Measurements from ENCODE around the gene PIGV.
A peak's percentile ranks its signal among the peaks of the same experiment; 100 is the strongest.

Gene PIGV

GRCh38 chr1:26781206-26781825 is 6.4 kb upstream of the PIGV start:
- DNase-seq (ENCODE audit: low read depth in 2 of 2) = no peak
- H3K4me3 ChIP-seq (replicated peaks in 1 of 2; ENCODE audit: low read depth in 2 of 2, low read length in 2 of 2) = no peak overlapping the region
- TF ChIP-seq CTCF (IDR thresholded peaks at IDR 0.05; ENCODE audit: low read depth, low read length) = no peak

GRCh38 chr1:26782521-26783212 is 5.1 kb upstream of the PIGV start:
- DNase-seq (ENCODE audit: low read depth in 2 of 2) = no peak
- H3K4me3 ChIP-seq (replicated peaks in 1 of 2; ENCODE audit: low read depth in 2 of 2, low read length in 2 of 2) = no peak overlapping the region
- TF ChIP-seq CTCF (IDR thresholded peaks at IDR 0.05; ENCODE audit: low read depth, low read length) = no peak

- H3K4me3 ChIP-seq (replicated peaks in 1 of 2; ENCODE audit: low read depth in 2 of 2, low read length in 2 of 2) = no peak overlapping the region
- DNase-seq (ENCODE audit: low read depth in 2 of 2) = no peak
- TF ChIP-seq CTCF (IDR thresholded peaks at IDR 0.05; ENCODE audit: low read depth, low read length) = no peak
These were observed 4.1 kb upstream of the PIGV start for GRCh38 chr1:26783646-26784022.

- H3K4me3 ChIP-seq (replicated peaks in 1 of 2; ENCODE audit: low read depth in 2 of 2, low read length in 2 of 2) = no peak overlapping the region
- no peak for TF ChIP-seq CTCF (IDR thresholded peaks at IDR 0.05; ENCODE audit: low read depth, low read length)
- DNase-seq (ENCODE audit: low read depth in 2 of 2) = peak; percentile 85 to 95
These were observed 3.5 kb upstream of the PIGV start for GRCh38 chr1:26784023-26784871.

- H3K4me3 ChIP-seq (replicated peaks in 1 of 2; ENCODE audit: low read depth in 2 of 2, low read length in 2 of 2) = no peak overlapping the region
- no peak for DNase-seq (ENCODE audit: low read depth in 2 of 2)
- TF ChIP-seq CTCF (IDR thresholded peaks at IDR 0.05; ENCODE audit: low read depth, low read length) = no peak
These were observed 2.9 kb upstream of the PIGV start for GRCh38 chr1:26784886-26785285.

GRCh38 chr1:26785611-26786436 is 1.9 kb upstream of the PIGV start:
- peak; percentile 38 for DNase-seq (ENCODE audit: low read depth in 2 of 2)
- H3K4me3 ChIP-seq (replicated peaks in 1 of 2; ENCODE audit: low read depth in 2 of 2, low read length in 2 of 2) = peak overlapping the region in 1 of 2 donors; percentile 7

More at GRCh38 chr1:26785611-26786436, 1.9 kb upstream of the PIGV start:
- TF ChIP-seq CTCF (IDR thresholded peaks at IDR 0.05; ENCODE audit: low read depth, low read length) = no peak

All from cardiac fibroblast (primary cell).